Testis (tissue), 3 donors: Measurements from ENCODE around the gene ZNF784. TPM values are rescaled to one million over a fixed set of nuclear protein-coding genes. Genes with fewer than 3 reads are reported as not detected.

Experiments used
- DNase-seq: peaks from one replicate; pipeline ENCODE4 v3.0.0-alpha.2; 2019
- H3K27ac ChIP-seq, 2 donors: fragments of 200-600 bp; sonication (generic); one replicate each; pipeline ENCODE4 v1.5.1; 2019
- H3K27me3 ChIP-seq: fragments of 200-600 bp; sonication (generic); one replicate; pipeline ENCODE4 v1.5.1; 2019
- H3K36me3 ChIP-seq: fragments of 200-600 bp; sonication (generic); one replicate; pipeline ENCODE4 v1.5.1; 2017; ENCODE audit warnings: low read depth; ENCODE audit errors: missing control alignments
- H3K4me1 ChIP-seq: fragments of 200-600 bp; sonication (generic); one replicate; pipeline ENCODE4 v1.5.1; 2019
- H3K4me3 ChIP-seq, 2 donors: fragments of 200-600 bp; sonication (generic); one replicate each; pipeline ENCODE4 v1.5.1; 2017 to 2019
- H3K9me3 ChIP-seq: fragments of 200-600 bp; sonication (generic); one replicate; pipeline ENCODE4 v1.5.1; 2017
- POLR2A ChIP-seq: fragments of 450-650 bp; IDR thresholded peaks from one replicate; pipeline ENCODE4 v1.6.1; 2017; ENCODE audit warnings: antibody characterized with exemption, mild to moderate bottlenecking, moderate library complexity
- WGBS, 2 donors: methylation state at CpG; one replicate each; pipeline ENCODE4 v1.1.5; 2018; 5-methylcytosine and 5-hydroxymethylcytosine counted together
- intact Hi-C: fragments of 100-400 bp; cut with DNase I; formaldehyde crosslinking; loops from one replicate; pipeline ENCODE4 v1.15.1; 2023; ENCODE audit warnings: low total_unique reads
- polyA plus RNA-seq: library from polyadenylated mRNA; stranded (reverse); fragments of 350-450 nt; fragmentation: Illumina TruSeq; extraction: RNeasy Lipid Tissue Mini Kit (QIAGEN cat#74804); gene quantifications from one replicate; pipeline ENCODE4 v1.2.3, GENCODE V29; 2014; ENCODE audit warnings: low read depth, low replicate concordance; ENCODE audit not compliant: insufficient read depth
- total RNA-seq, 2 donors: library from RNA; depleted of rRNA; stranded (reverse); fragments of >200 nt; gene quantifications; one replicate each; pipeline ENCODE4 v1.2.3, GENCODE V29; 2016
- TF ChIP-seq, protein P1 (sequence below), 3 experiments: fragments of 450-650 bp in 2 of 3; fragments of 200-600 bp in 1 of 3; sonication (generic) in 1 of 3; IDR thresholded peaks; one replicate each; pipeline ENCODE4 v1.5.1; 2016 to 2019; ENCODE audit warnings: antibody characterized with exemption in 3 of 3, mild to moderate bottlenecking in 2 of 3, moderate library complexity in 1 of 3

Gene ZNF784
- total and polyA plus RNA-seq, 3 donors from 2014 or later = 6.6 to 13.0 (median 10.3) TPM

- TF ChIP-seq POLR2A = no peak
- TF ChIP-seq, protein P1, sequence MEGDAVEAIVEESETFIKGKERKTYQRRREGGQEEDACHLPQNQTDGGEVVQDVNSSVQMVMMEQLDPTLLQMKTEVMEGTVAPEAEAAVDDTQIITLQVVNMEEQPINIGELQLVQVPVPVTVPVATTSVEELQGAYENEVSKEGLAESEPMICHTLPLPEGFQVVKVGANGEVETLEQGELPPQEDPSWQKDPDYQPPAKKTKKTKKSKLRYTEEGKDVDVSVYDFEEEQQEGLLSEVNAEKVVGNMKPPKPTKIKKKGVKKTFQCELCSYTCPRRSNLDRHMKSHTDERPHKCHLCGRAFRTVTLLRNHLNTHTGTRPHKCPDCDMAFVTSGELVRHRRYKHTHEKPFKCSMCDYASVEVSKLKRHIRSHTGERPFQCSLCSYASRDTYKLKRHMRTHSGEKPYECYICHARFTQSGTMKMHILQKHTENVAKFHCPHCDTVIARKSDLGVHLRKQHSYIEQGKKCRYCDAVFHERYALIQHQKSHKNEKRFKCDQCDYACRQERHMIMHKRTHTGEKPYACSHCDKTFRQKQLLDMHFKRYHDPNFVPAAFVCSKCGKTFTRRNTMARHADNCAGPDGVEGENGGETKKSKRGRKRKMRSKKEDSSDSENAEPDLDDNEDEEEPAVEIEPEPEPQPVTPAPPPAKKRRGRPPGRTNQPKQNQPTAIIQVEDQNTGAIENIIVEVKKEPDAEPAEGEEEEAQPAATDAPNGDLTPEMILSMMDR (IDR thresholded peaks at IDR 0.05) = no peak
- Histone ChIP-seq H3K9me3 (no peaks in the 10 kb centered on the region), H3K27ac (no peak overlapping the region), H3K27me3 (no peaks in the 10 kb centered on the region), H3K36me3 (no peaks in the 10 kb centered on the region), H3K4me1 (peaks cover 31% of the 10 kb centered on the region), H3K4me3 (no peak overlapping the region)
- intact Hi-C loops = no loop called here
- 78 to 86% methylated on average over 7 to 28 of the region's 28 CpGs for WGBS, 2 donors
- DNase-seq = no peak
Observed at GRCh38 chr19:55644842-55645511, 20.6 kb upstream of the ZNF784 start.

DNA sequence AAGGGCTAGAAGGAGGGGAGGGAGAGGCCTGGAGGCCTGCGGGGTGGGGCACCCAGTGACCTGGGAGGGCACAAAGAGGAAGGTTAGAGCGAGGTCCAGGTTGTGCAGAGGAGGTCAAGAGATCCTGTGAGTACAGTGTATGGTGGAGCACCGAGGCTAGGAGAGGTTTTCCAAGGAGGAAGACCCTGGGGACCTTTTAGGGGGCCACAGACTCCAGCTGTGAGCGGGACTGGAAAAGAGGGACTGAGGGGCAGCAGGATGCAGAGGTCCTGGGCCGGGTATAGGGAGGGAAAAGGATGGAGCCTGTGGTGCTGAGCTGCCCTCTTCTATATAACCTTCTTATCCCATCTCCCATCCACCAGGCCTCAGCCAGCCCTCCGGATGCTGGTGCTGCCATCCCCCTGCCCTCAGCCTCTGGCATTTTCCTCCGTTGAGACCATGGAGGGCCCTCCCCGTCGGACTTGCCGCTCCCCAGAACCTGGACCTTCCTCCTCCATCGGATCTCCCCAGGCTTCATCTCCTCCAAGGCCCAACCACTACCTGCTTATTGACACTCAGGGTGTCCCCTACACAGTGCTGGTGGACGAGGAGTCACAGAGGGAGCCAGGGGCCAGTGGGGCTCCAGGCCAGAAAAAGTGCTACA is 19.9 kb upstream of the ZNF784 start:
- TF ChIP-seq POLR2A = no peak
- TF ChIP-seq, protein P1 (IDR thresholded peaks at IDR 0.05) = no peak
- Histone ChIP-seq H3K9me3 (no peaks in the 10 kb centered on the region), H3K4me3 (peak overlapping the region; percentile 95 to 96), H3K36me3 (no peaks in the 10 kb centered on the region), H3K27ac (peak overlapping the region; percentile 89 to 93), H3K27me3 (no peaks in the 10 kb centered on the region), H3K4me1 (peaks cover 30% of the 10 kb centered on the region)
- DNase-seq = no peak
- intact Hi-C loops = no loop called here
- 43 to 50% methylated on average over 12 of the region's 12 CpGs for WGBS, 2 donors

GRCh38 chr19:55643887-55644176 is 19.5 kb upstream of the ZNF784 start:
- peak overlapping the region; percentile 95 to 96 for H3K4me3 ChIP-seq
- intact Hi-C loops = no loop called here
- H3K36me3 ChIP-seq = no peaks in the 10 kb centered on the region
- no peak for DNase-seq
- peaks cover 27% of the 10 kb centered on the region for H3K4me1 ChIP-seq
- no peaks in the 10 kb centered on the region for H3K27me3 ChIP-seq
- H3K27ac ChIP-seq = peak overlapping the region; percentile 89 to 93
- no peak for TF ChIP-seq POLR2A
- TF ChIP-seq, protein P1 (IDR thresholded peaks at IDR 0.05) = no peak
- no peaks in the 10 kb centered on the region for H3K9me3 ChIP-seq
- WGBS, 2 donors = 1% methylated on average over 15 of the region's 15 CpGs

GRCh38 chr19:55643003-55643886 is 18.9 kb upstream of the ZNF784 start, which contains the start of gene ZNF581:
Gene ZNF581 (plus strand): TSS chr19:55643649. CDS start chr19:55644572, 923 bp downstream.
- Histone ChIP-seq H3K4me1 (peaks cover 27% of the 10 kb centered on the region), H3K9me3 (no peaks in the 10 kb centered on the region), H3K27me3 (no peaks in the 10 kb centered on the region), H3K36me3 (no peaks in the 10 kb centered on the region), H3K27ac (peak within 1 kb of the TSS; percentile 89 to 93), H3K4me3 (peak within 1 kb of the TSS; percentile 95 to 96)
- intact Hi-C loops = no loop called here
- DNase-seq = peak; percentile 73
- TF ChIP-seq POLR2A = no peak
- TF ChIP-seq, protein P1 (IDR thresholded peaks at IDR 0.05) = peak in 1 of 3 experiments; percentile 18
- WGBS, 2 donors = 1 to 2% methylated on average over 45 to 56 of the region's 56 CpGs
